NCI-H128 (cell line): ENCODE data around the gene STXBP4.

Experiments used
- DNase-seq: peaks from one replicate; lab custom pipeline; 2025; ENCODE audit not compliant: unreplicated experiment; lab: John Stamatoyannopoulos, UW

STXBP4 gene

GRCh38 chr17:54971147-54971546, 2.6 kb downstream of the STXBP4 start:
- no peak for DNase-seq

GRCh38 chr17:54971901-54972300, 3.3 kb downstream of the STXBP4 start:
- DNase-seq: no peak

DNA sequence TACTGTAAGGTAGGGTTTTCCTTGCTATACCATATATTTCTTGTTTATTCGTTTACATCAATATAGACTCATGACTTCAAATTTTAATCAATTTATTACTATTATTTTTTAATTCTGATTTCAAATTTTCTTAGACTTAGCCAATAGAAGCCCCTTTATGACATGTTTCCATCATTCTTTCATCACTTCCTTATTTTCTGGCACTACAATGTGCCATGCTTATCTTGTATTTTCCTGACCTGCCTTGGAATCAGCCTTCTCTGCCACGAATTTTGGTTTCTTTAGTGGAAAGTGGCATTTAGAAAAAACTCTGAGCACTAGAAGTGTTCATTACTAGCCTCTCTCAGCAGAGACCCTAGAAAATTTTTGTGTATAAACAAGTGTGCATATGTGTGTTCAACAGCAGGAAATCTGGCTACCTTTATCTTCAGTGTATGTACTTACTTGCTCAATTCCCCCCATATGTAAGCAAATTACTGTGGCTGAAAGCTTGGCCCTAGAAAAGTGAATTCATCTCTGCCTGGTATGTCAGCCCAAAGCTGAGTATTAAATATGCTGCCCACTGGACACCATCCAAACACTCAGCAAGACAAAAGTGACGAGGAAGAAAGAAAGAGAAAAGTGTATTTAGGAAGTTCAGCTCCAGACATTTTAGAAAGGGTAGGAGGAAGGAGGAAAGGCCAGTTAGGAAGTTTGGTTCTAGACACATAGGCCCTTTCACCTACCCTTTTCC, 4.0 kb downstream of the STXBP4 start:
- DNase-seq: no peak

DNA sequence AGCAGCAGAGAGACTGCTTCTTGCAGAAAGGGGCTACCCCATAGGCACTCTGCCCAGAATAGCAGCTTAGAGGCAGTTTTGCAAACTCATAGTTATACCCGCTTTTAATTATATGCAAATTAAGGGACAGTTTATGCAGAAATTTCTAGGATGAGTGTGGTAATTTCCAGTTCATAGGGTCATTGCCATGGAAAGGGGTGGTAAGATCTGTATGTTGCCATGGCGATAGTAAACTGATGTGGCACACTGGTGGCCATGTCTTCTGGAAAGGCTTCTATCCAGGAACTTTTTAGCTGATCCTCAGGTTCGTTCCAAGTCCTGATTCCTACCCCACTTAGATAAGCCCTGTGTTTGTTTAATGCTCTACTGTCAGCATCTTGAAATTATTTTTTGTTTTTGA, 6.2 kb downstream of the STXBP4 start:
- DNase-seq: no peak

DNA sequence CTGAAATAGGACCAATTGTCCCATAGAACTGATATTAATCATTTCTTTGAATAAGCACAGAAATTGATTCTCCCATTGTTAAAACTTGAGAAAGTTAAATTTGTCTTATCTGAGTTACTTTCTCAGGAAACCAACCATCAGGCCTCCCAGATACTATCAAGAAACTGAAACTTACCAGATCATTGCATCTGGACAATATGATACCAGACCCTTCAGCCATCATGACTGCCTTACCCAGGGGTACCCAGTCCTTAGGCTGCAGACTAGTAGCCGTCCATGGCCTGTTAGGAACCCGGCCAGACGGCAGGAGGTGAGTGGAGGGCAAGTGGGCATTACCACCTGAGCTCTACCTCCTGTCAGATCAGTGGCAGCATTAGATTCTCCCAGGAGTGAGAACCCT, 7.8 kb downstream of the STXBP4 start:
- DNase-seq: no peak

DNA sequence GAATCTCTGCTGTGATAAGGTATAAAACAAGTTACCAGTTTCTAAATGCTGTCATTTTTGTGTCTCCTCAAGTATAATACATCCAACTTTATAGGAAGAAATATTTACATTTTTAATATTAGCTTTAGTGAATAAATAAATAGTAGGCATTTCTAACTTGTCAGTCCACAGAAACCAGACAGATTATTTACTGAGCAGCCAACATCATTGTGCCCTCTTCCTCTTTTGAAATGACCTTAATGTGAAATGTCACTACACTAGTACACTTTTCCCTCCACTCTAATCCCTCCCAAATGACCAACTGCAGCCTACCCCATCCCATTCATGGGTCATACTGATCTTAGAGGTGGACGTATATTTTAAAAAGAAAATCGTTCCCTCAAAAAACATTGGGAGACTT, 9.2 kb downstream of the STXBP4 start:
- DNase-seq: no peak

DNA sequence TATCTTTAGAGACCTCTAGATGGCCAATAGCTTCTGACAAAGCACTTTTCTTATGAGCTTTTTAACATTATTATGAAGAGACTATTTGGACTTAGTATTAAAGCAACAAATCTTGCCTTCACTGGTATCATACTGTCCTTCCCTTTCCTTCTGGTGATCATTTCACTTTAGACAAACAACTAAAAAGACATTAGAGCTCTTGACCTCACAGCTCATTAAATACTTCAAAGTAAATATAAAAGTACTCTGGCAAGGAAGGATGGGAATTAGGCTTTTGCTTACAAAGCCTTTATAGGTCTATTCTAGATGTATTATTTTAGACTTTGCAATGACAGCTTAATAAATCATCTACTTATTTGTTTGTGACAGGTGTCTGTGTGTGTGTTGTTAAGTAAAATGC, 11.1 kb downstream of the STXBP4 start:
- no peak for DNase-seq

DNA sequence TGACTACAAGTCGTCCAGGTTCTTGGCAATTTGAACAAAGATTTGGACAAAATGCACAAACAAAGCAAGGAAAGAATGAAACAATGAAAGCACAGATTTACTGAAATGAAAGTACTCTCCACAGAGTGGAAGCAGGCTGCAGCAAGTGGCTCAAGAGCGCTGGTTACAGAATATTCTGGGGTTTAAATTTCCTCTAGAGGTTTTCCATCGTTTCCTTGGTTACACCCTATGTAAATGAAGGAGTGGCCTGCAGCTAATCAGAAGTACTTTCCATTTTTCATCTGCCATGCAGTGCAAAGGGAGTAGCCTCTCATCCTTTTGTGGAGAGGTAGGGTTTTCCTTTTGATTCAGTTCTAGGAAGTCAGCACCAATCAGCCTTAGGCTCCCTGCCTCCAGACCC, 11.8 kb downstream of the STXBP4 start:
- DNase-seq: no peak

DNA sequence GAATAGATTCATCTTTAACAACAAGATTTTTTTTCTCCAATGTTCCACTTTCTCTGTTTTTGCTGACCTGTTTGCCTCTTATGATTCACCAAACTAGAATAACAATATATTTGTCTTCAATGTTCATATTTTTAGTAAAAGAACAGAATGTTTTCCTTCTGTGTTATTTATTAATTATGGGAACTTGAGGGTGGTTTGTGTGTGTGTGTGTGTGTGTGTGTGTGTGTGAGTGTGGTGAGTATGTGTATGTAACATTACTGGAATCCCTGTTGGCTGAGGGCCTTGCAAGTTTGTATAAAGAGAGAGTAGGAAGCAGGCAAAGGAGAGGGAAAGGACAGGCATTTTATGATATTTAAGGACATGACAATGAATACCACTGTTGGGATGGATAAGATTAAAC, 13.8 kb downstream of the STXBP4 start:
- no peak for DNase-seq

- no peak for DNase-seq
Observed at GRCh38 chr17:54983260-54983659, 14.7 kb downstream of the STXBP4 start.

- DNase-seq: no peak
Observed at GRCh38 chr17:54985476-54985875, 16.9 kb downstream of the STXBP4 start.

GRCh38 chr17:54990118-54990517, 21.6 kb downstream of the STXBP4 start:
- DNase-seq: no peak

DNA sequence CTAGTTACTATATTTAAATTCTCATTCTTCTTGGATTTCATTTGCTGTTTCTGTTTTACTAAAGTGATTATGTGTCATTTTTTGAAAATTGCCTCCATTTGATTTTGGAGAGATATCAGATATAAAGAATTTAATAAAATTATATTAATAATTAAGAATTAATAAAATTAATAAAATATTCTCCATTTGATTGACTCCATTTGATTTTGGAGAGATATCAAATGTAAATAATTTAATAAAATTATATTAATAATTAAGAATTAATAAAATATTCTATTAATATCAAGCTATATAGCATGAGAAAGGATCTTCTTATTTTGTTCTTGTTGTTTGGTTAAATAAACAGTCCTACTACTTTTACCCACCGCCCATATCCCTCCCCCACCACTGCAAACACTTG, 23.0 kb downstream of the STXBP4 start:
- DNase-seq: no peak

- no peak for DNase-seq
Observed at GRCh38 chr17:54992797-54993639, 24.5 kb downstream of the STXBP4 start.

DNA sequence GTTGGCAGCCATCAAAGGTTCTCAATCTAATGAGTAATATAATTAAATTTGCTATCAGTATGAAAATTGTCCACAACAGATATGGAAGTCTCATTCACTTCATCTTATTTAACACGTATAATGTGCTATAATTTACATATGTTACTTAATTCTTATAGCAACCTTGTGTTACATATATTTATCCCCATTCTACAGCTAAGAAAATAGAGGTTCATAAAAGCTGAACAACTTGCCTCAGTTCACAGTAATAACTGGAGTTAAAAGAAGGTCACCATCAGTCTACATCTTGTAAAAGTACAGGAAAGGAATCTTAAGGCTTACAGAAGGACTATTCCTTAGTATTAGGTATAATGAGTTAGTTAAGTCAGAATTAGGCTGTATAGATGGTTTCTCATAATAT, 27.9 kb downstream of the STXBP4 start:
- DNase-seq: no peak

DNA sequence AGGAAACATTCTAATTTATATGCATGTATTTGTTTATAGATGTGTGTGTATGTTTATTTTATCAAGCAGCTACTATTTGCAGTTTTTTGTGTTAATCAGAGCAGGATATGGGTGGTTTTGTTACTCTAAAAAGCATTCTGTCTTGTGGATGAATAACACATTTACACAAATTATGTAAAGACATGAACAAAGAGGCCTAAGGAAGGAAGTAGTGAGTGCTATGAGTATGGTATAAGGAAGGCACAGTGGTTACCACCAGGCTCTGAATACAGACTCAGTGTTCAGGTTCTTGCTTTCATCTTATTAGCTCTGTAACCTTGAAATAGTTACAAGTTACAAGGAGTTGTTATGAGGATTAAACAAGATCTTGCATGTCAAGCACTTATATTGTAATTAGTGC, 33.9 kb downstream of the STXBP4 start:
- no peak for DNase-seq

GRCh38 chr17:55004484-55004883, 35.9 kb downstream of the STXBP4 start:
- DNase-seq: no peak

DNA sequence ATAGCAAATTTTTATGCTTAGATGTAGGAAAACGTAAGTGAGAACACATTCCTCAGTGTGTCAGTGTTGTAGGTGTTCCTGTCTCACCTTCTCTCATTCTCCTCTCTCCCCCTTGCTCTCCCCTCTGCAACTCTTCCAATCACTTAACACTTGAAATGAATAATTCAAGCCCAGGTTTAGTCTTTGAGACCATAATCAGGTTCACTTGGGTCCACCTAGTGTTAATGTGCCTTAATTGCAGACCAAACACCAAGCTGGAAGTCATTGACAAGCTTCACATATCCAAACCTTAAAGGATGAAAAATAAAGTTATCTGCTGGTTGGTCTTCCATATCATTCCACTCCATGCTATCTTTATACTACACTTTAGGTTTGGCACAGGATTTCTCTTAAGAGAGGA, 37.0 kb downstream of the STXBP4 start:
- DNase-seq: no peak

GRCh38 chr17:55023626-55024025, 55.1 kb downstream of the STXBP4 start:
- no peak for DNase-seq

DNA sequence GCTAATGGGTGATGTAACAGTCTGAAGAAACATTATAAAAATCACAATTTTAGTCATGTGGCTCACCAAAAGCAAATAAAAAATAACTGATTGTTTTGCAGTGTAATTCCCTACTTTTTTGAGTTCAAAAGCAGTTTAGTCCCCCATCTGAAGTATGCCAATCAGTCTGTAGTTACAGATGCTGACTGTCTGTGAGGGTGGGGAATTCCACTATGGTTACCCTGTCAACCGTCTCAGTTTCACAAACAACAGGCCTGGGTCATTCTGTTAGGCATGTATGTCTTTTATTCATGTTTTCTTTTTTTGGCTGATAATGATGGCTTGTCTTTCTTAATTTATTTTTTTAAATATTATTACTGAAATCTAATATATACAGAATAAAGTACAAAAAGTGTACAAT, 69.3 kb downstream of the STXBP4 start:
- DNase-seq: no peak

DNA sequence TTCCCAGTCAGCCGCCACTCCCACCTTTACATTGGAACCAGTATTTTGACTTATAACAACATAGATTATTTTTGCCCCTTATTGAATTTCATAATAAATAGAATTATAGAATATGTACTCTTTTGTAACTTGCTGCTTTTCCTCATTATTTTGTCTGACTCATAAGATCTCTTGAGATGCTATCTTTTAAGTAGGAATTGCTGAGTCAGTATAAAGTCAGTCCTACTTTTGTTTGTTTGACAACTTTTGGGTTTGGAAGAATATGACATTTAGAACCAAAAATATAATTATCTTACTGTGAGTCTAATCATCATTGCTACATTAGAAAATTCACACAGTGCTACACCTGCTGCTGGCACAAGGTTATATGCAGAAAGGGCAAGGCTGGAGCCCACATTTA, 69.7 kb downstream of the STXBP4 start:
- no peak for DNase-seq

DNA sequence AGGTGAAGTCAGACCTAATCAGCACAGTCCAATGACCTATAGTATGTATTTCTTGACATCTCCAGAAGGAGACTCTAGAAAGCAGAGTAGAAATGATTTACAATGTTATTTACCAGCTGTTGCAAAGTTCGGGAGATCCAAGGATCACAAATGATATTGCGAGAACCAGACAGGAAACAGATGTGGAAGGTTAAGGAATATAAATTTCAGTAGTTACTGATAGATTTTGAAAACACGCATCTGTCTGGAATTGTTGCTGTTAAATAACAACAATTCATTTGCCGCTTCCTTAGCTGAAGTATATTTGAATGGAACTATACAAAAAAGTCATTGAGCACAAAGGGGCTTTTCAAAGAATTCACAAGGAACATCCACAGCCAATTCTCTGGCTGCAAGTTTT, 72.0 kb downstream of the STXBP4 start:
- no peak for DNase-seq

DNA sequence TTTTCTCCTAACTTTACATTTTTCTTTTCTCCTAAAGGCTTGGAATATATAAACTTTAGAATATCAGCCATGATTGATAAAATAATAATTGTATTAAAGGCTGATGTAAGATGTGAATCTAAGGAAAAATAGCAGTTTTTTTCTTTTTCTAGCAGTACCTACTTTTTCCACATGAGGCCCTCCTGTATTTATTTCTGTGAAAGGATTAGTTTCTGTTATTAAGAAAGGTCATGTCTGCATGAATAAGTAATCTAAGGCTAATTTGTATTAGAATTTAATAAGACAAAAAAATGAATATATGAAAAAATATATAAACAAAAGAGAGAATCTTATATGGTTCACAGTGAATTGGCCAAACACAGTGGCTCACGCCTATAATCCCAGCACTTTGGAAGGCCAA, 85.3 kb downstream of the STXBP4 start:
- no peak for DNase-seq
